ENCODE results near the gene FAM227A.

Gene FAM227A

DNA sequence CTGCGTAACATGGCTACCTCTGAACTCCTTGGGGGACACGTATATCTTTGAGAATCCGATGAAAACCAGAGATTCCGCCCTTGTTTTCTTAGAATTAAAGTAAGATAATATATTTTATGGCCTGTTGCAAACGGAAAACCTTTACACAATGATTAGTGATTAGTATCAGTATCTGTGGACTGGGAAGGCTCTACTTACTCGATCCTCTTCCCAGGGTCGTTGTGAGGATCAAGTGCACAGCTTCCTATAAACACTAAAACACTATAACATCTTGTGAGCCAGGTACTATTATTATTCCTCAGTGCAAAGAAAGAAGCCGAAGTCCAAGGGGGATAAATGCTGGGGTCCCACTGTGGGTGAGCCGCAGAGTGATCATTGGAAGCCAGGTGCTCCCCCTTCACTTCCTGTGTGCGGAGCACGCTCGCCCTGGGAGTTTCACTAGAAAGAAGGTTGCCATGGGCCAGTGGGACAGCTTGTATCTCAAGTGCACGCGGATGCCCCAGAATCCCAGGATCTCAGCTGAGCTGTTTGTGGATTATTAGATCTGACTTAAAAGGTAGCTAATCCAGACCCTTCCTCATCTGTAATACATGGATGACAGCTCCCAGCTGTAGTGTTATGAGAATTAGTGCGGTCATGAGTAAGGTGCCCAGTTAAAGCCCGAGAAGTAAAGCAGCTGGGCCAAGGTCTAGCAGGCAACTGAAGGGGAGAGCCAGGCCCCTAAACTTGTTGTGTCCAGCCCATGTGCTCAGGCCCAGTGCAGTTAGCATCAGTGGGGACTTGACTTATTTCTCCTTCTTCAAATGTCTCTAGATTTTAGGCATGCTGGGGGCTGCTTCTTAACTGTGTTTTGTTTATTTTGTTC lies 1.1 kb upstream of the FAM227A start:
- TF ChIP-seq FOXP2 (optimal IDR thresholded peaks at IDR 0.05; ENCODE audit: borderline replicate concordance, extremely low read depth, extremely low read length, insufficient read depth) = no peak
- TF ChIP-seq, protein P1, sequence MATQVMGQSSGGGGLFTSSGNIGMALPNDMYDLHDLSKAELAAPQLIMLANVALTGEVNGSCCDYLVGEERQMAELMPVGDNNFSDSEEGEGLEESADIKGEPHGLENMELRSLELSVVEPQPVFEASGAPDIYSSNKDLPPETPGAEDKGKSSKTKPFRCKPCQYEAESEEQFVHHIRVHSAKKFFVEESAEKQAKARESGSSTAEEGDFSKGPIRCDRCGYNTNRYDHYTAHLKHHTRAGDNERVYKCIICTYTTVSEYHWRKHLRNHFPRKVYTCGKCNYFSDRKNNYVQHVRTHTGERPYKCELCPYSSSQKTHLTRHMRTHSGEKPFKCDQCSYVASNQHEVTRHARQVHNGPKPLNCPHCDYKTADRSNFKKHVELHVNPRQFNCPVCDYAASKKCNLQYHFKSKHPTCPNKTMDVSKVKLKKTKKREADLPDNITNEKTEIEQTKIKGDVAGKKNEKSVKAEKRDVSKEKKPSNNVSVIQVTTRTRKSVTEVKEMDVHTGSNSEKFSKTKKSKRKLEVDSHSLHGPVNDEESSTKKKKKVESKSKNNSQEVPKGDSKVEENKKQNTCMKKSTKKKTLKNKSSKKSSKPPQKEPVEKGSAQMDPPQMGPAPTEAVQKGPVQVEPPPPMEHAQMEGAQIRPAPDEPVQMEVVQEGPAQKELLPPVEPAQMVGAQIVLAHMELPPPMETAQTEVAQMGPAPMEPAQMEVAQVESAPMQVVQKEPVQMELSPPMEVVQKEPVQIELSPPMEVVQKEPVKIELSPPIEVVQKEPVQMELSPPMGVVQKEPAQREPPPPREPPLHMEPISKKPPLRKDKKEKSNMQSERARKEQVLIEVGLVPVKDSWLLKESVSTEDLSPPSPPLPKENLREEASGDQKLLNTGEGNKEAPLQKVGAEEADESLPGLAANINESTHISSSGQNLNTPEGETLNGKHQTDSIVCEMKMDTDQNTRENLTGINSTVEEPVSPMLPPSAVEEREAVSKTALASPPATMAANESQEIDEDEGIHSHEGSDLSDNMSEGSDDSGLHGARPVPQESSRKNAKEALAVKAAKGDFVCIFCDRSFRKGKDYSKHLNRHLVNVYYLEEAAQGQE (IDR thresholded peaks at IDR 0.05; ENCODE audit: insufficient read depth in 1 of 2, low read depth in 2 of 2, low read length in 2 of 2) = no peak
- TF ChIP-seq SIN3A (IDR thresholded peaks at IDR 0.05; ENCODE audit: borderline replicate concordance, insufficient read depth, low read length) = no peak
- no peak for TF ChIP-seq POLR2AphosphoS5 (IDR thresholded peaks at IDR 0.05; ENCODE audit: low read depth, low read length)
- TF ChIP-seq TAF1 (IDR thresholded peaks at IDR 0.05; ENCODE audit: borderline replicate concordance, insufficient read depth, low read length) = no peak

DNA sequence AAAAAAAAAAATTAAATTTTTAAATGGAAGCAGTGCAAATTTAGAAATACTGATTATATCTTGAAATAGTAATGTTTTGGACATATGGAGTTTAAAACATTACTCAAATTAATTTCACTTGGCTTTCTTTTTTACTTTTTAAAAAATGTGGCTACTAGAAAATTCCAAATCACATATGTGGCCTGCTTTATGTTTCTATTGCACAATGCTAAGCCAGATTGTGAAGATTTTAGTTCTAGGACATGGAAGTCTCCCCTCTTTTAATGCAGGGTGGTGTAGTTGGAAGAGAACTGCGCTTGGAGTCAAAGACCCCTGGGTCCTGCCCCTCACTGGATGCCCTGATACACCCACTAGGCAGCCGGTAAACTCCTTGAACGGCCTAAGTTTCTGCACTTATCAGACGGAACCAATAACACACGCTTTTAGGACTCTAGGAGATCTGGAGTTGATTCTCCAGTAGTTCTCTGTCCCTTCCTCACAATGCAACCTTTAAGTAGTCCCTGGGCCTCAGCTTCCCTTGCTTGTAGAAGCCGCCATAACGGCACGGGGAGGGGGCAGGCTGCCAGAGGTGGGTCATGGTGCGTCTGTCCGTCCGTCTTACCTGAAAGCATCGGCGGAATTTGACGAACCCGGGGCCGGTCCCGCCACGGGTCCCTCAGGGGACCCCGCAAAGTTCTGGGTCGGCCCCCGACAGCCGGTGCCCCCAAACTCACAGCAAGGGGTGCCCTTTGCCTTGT lies 505 bp downstream of the FAM227A start:
- TF ChIP-seq, protein P1 (IDR thresholded peaks at IDR 0.05; ENCODE audit: insufficient read depth in 1 of 2, low read depth in 2 of 2, low read length in 2 of 2) = no peak
- TF ChIP-seq FOXP2 (optimal IDR thresholded peaks at IDR 0.05; ENCODE audit: borderline replicate concordance, extremely low read depth, extremely low read length, insufficient read depth) = no peak
- no peak for TF ChIP-seq POLR2AphosphoS5 (IDR thresholded peaks at IDR 0.05; ENCODE audit: low read depth, low read length)
- no peak for TF ChIP-seq TAF1 (IDR thresholded peaks at IDR 0.05; ENCODE audit: borderline replicate concordance, insufficient read depth, low read length)
- TF ChIP-seq SIN3A (IDR thresholded peaks at IDR 0.05; ENCODE audit: borderline replicate concordance, insufficient read depth, low read length) = no peak

DNA sequence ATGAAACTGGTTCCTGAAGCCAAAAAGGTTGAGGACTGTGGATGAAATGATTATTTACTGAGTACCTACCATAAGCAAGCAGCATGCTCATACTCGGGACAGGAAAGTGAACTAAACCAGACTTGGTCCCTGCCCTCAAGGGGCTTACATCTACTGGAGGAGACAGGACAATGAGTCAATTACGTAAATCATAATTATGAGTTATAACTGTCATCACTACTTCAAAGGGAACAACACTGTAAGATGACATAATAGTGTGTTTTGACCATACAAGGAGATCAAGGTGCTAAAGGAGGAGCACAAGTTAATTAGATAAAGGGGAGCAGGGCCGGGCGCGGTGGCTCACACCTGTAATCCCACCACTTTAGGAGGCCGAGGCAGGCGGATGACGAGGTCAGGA lies 2.5 kb downstream of the FAM227A start:
- TF ChIP-seq POLR2AphosphoS5 (IDR thresholded peaks at IDR 0.05; ENCODE audit: low read depth, low read length) (no peak), TAF1 (IDR thresholded peaks at IDR 0.05; ENCODE audit: borderline replicate concordance, insufficient read depth, low read length) (no peak), SIN3A (IDR thresholded peaks at IDR 0.05; ENCODE audit: borderline replicate concordance, insufficient read depth, low read length) (no peak), FOXP2 (optimal IDR thresholded peaks at IDR 0.05; ENCODE audit: borderline replicate concordance, extremely low read depth, extremely low read length, insufficient read depth) (no peak)
- TF ChIP-seq, protein P1 (IDR thresholded peaks at IDR 0.05; ENCODE audit: insufficient read depth in 1 of 2, low read depth in 2 of 2, low read length in 2 of 2) = no peak

DNA sequence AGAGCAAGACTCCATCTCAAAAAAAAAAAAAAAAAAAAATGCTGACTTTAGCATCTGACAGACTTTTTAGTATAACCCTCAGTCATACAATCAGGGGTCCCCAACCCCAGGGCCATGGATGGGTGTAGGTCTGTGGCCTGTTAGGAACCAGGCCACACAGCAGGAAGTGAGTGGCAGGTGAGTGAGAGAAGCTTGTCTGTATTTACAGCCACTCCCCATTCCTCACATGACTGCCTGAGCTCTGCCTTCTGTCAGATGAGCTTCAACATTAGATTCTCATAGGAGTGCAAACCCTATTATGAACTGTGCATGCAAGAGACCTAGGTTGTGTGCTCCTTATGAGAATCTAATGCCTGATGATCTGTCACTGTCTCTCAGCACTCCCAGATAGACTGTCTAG lies 3.3 kb downstream of the FAM227A start:
- TF ChIP-seq POLR2AphosphoS5 (IDR thresholded peaks at IDR 0.05; ENCODE audit: low read depth, low read length) (no peak), TAF1 (IDR thresholded peaks at IDR 0.05; ENCODE audit: borderline replicate concordance, insufficient read depth, low read length) (no peak), SIN3A (IDR thresholded peaks at IDR 0.05; ENCODE audit: borderline replicate concordance, insufficient read depth, low read length) (no peak), FOXP2 (optimal IDR thresholded peaks at IDR 0.05; ENCODE audit: borderline replicate concordance, extremely low read depth, extremely low read length, insufficient read depth) (no peak)
- TF ChIP-seq, protein P1 (IDR thresholded peaks at IDR 0.05; ENCODE audit: insufficient read depth in 1 of 2, low read depth in 2 of 2, low read length in 2 of 2) = no peak
